Measurements from ENCODE around the gene UBL4A.

DNA sequence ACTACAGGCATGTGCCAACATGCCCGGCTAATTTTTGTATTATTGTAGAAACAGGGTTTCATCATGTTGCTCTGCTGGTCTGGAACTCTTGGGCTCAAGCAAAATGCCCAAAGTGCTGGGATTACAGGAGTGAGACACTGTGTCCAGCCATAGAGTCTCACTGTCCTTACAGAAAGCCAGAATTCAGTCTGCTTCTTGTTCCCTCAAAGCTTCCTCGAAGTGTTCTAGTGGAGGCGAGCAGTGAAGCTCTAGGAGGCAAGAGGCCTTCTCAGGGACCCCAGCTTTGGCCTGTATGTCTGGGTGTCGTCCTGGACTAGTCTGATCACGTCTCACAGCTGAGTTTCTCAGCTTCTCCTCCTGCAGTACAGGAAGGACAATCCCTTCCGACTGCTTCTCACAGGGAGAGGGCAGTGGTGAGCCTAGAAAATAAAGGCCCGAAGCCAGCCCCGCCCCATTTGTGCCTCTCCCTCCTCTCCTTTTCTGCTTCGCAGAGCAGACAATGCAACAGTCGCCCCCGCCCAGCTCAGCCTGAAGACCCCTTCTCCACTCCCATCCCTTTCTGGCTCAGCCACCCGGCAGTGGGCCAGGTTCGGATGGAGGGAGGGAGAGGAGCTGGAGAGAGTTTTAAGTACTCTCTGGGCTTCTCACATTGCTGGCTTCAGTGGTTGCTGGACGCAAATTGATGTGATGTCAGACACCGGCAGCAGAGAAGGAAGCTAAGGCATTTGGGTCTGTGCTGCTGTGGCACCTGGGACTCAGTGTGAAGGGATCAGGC lies 40.7 kb upstream of the UBL4A start:
- no peak for TF ChIP-seq GATA3 (IDR thresholded peaks at IDR 0.05; ENCODE audit: low read depth, low read length)
- TF ChIP-seq GATA2 (IDR thresholded peaks at IDR 0.05; ENCODE audit: low read depth, low read length): no peak
